ENCODE measurements around the gene SIAE.
"Not testable (repeated sequence)": the region's sequence is repeated elsewhere in the genome, so short reads cannot be mapped to it uniquely, and the experiment has no call there.

The SIAE gene

DNA sequence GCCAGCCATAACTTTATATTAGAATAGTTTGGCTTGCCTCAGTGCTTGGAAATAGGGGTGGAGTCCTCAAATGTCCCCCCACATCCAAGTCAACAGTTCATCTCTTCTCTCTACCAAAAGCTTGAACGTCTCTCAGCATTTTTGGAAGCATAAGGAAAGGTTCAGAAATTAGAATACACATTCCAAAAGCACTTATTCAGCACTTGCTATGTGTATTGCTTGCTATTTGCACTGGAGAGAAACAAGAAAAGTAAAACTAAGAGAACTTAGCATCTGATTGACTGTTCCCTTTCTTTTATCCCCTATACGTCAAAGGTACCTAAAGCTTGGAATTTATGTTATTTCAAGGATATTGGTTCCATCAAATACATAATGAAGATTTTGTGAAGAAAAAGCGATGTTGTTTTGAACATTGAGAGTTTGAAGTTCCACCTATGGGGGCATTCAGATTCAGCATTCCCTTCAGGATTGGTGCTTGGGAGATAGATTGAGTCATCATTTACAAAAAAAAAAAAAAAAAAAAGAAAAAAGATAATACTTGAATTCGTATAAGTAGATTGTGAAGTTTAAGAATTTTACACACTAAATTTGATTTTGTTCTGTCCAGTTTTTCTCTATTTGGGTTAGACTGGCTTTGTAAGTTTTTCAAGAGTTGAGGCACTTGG is 49.5 kb downstream of the SIAE start:
- peak; percentile 39 for DNase-seq (ENCODE audit: low read depth)

DNA sequence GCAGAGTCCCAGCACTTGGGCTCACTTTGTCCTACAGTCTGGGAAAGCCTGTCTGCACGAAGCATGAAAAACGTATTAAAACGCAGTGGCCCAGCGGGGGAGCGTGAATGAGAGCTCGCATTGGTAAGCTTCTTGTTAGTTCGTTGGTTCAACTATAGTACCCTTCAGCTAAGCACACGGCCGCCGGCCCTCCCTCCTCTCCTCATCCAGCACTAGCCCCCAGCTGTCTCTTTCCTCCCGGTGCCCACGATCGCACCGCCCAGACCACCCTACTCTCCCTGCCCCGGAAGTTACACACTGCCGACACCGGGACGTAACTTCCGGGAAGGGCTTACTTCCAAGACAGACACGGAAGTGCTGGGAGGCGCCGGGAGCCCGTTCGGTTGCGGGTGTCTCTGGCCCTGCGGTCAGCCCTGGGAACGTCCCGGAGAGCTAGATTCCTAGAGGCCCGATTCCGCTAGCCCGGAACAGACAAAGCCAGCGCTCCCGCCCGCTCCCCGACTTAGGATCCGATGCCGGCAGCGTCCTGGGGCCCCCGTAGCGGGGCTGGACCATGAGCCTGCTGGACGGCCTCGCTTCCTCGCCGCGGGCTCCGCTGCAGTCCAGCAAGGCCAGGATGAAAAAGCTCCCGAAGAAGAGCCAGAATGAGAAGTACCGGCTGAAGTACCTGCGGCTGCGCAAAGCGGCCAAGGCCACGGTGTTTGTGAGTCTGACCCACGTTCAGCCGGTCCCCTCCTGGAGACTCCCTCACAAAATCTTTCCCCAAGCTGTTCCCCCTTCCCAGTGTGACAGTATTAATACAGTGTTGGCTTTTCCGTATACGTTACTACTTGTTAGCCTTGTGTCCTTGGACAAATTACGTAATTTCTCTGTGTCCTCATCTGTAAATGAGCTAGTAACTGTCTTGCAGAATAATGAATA is 50.7 kb downstream of the SIAE start, which contains the start of gene TBRG1:
TSS of gene TBRG1 (plus strand) at position 334 of the 921 bp plus-strand sequence. CDS start at position 554, 220 bp downstream.
- peak; percentile 89 for DNase-seq (ENCODE audit: low read depth)

DNA sequence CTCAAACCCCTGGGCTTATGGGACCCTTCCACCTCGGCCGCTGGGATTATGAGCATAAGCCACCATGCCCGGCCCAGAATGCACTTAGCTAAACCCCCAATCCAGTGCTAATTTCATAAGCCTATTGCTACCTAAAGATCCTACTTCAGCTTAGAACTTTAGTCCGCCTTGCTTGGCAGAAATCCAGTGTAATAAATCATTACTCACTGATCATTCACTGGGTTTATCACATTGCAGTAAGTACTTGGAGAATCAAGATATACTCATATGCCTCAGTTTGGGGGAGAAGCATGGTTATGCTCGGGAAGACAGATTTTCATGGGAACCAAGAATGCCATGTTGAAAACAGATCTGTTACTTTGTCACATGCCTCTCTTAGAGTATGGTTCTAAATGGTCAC is 54.7 kb downstream of the SIAE start:
- no peak for DNase-seq (ENCODE audit: low read depth)

DNA sequence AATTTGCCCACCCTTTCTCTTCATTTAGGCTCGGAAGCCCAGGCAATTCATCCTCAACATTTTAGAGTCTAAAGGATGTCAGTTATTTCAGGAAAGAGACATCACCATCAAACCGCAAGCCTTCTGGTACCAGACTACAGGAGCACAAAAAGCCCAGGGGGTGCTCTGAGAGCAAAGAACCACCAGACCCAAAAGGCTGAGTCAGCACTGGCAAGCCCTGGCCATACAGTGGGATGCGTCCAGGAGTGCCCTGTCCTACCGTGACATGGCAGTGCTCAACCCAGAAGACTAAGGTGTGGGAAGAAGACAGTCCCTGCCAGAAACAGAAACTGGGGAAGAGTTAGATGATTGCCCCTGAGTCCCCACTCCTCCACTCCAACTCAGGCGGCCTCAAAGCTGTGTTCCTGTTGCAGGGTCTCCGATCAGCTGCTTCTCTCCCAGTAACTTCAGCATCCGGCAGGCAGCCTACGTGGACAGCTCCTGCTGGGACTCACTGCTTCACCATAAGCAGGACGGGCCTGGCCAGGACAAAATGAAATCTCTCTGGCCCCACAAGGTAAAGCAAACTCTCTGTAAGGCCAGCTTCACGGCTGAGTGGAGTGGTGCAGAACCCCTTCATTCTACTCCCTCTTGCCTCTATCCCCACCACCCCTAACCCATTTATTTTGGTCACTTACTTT is 60.8 kb downstream of the SIAE start:
- peak; percentile 31 for DNase-seq (ENCODE audit: low read depth)

DNA sequence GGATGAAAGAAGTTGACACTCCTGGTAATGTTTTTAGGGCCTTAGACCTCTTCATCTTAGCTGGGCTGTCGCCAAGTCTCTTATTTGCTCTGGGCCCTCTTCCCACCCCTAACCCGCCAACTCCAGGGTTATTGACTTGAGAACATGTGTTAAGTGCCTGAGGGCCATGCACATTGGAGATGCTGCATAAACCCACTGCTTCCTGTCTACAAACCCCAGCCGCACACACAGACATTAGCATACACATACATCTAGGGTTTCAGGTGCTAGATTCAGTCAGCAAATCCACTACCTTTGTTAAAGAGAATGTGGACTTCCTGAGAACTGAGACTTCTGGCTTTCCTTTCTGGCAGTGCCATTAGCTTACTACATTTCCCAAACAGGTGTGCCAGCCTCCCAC is 61.5 kb downstream of the SIAE start:
- no peak for DNase-seq (ENCODE audit: low read depth)

DNA sequence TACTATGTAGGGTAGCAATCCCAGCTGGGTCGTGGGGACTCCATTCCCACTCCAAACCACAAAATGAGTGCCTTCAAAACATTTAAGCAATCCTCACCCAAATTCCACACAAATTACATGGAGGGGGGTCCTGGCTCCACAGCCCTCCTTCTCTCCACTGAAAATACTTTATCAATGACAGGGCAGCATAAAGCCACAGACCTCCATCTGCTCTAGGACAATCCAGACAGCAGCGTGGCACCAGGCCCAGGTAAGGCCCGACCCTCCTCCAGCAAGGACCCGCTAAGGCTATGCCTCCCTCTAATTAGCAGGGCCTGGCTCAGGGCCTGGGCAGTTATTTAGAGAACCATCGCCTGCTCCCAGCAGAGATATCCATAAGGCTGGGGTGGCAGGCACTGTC is 62.5 kb downstream of the SIAE start, which contains the start of gene PANX3:
TSS of gene PANX3 (plus strand) at position 365 of the 400 bp plus-strand sequence. CDS start 129 bp downstream, outside the sequence.
- no peak for DNase-seq (ENCODE audit: low read depth)

DNA sequence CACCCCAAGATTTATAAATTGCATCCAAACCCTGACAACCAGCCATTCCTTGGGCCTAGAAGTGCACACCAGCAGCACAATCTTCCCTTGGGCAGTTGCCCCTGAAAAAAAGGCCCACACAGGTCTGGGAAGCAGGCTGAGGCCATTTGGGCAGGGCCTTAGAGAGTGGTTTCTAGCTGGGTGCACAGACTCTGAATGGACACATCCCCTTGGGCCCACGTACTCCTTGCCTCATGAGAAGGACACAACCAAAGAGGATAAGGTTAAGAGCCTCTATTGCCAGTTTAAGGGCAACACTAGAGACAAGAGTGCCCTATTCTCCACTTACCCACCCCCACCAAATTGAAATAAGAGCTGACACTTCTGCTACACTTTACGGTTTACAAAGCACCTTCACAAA is 63.2 kb downstream of the SIAE start:
- DNase-seq (ENCODE audit: low read depth) = no peak

DNA sequence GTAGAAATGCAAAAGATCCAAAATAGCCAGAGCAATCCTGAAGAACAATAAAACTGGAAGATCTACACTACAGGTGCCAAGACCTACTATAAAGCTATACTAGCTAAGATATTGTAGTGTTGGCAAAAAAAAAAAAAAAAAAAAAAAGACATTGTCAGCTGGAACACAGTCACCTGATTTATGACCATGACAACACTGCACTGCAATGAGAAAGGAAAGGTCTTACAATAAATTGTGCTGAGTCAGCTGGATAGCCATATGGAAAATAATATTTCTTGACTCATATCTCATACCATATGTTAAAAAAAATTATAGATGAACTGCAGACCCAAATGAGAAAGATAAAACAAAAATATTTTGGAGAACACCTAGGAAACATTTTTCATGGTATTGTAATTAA is 65.4 kb downstream of the SIAE start:
- no peak for DNase-seq (ENCODE audit: low read depth)

DNA sequence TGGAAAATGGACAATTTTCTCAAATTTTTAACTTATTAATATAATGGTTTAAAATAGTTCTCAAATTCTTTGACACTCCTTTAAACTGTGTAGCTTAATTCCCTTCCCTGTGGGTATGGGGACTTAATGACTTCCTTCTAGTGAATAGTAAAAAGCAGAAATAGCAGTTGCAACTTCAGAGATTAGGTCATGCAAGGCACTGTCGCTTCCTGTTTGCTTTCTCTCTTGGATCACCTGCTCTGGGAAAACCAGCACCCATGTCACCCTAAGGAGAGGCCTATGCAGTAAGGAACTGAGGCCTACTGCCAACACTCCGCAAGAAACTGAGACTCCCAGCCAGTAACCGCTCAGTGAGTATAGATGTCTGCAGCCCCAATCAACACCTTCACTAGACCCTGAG is 67.8 kb downstream of the SIAE start:
- no peak for DNase-seq (ENCODE audit: low read depth)

DNA sequence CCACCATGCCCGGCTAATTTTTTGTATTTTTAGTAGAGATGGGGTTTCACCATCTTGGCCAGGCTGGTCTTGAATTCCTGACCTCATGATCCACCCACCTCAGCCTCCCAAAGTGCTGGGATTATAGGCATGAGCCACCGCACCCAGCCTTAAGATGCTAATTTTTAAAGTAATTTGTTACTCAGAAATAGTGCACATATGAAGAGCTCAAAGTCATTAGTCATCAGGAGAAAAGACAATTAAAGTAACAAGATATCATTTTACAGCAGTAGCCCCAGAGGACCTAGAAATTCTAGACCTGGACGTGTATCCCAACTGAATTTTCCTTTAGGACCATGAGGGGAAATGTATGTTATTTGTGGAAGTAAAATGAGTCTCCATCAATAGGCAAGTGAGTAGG is 70.8 kb downstream of the SIAE start:
- not testable (repeated sequence) for DNase-seq (ENCODE audit: low read depth)

DNA sequence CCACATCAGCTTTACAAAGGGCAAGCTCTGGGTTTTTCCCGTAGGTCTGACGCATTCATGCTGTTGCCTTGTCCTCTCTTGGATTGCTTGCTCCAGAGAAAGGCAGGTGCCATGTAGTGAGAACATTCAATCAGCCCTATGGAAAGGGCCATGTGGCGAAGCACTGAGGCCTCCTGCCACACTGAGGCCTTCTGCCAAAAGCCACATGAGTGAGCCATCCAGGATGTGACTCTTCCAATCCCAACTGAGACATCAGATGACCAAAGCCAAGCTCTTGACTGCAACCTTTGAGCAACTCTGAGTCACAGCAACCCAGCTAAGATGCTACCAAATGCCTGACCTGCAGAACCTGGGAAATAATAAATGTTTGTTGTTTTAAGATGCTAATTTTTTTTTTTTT is 71.3 kb downstream of the SIAE start:
- no peak for DNase-seq (ENCODE audit: low read depth)

DNA sequence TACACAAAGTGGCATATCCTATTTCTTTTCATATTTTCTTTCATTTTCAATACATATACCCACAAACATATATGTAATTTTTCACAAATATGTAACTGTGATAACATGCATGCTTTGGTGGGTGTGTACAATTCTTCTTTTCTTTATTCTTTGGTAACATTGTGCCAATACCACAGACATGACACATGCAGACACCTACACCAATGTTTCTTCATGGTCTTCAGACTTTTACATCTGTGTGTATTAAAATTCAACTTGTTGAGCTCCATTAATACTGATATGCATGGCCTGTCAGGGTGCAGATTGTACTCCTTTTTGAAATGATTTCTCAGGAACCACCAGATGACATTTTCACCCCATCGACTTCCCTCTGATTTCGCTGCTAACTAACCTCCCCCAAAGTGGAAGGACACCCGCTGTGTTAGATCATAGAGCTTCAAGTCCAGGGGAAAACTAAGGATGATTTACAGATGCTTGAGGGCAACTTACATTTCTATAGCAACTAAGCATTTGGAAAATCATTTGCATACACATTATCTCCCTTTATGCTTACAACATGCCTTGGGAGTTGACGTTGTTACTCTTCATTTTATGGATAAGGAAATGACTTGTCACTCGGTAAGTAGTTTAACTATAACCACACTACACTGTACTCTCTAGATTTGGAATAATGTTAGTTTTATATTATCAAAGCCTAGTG is 72.8 kb downstream of the SIAE start:
- DNase-seq (ENCODE audit: low read depth) = no peak

DNA sequence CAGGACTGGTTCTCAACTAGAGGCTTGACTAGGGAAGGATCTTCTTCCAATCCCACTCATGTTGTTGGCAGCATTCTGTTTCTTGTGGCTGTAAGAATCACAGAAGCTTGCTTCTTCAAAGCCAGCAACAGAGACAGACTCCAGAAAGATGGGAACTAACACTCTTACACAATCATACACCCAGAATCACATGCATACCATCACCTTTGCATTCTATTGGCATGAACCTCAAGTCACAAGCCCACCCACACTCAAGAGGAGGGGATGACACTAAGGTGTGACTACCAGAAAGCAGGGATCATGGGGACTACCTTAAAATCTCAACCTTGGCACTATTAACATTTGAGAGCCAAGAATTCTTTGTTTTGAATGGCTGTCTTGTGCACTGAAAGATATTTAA is 75.9 kb downstream of the SIAE start:
- DNase-seq (ENCODE audit: low read depth) = no peak

DNA sequence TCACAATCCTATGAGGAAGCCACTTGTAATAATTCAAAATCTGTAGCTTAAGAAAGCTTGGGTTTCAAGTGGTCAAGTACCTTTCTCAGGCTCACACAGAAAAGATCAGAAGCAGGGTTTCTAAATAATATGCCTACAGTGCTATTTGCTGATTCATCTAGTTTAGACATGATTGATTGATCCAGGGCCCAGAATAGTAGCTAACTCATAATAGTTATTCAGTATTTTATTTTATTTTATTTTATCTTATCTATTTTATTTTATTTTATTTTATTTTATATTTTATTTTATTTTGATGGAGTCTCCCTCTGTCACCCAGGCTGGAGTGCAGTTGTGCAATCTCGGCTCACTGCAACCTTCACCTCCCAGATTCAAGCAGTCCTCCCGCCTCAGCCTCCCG is 78.2 kb downstream of the SIAE start:
- no peak for DNase-seq (ENCODE audit: low read depth)

DNA sequence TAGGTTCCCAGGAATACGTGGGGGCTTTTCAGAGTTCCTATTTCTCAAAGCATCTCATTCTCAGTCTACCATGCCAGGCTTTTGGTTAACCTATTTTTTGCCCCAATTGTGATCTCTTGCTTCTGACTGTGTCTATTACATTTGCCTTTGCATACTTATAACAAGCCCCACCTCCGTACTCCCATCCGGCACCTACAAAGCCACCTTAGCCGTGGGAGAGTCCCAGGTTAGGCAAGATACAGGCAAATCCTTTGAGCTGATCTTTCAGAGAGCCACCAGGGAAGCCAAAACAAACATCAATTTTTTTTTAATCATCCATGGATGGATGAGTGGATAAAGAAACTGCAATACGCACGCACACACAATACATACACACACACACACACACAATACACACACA is 80.9 kb downstream of the SIAE start:
- no peak for DNase-seq (ENCODE audit: low read depth)

DNA sequence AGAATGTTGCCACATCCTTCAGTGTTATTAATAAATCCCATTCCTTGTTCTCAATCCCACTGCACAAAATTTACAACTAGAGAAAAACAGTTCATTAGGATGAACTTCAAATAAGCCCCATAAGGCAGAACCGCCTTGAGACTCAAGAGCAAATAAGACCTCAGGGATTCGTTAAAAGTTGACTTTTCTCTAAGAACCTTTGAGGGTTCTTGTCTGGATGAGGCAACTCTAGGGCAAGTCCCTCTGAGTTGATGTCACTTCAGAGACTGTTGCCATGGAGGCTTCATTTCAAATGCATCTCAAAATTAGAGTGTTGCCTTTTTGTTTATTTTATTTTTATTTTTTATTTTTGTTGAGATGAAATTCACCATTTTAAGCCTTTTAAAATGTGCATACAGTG is 82.1 kb downstream of the SIAE start:
- no peak for DNase-seq (ENCODE audit: low read depth)

DNA sequence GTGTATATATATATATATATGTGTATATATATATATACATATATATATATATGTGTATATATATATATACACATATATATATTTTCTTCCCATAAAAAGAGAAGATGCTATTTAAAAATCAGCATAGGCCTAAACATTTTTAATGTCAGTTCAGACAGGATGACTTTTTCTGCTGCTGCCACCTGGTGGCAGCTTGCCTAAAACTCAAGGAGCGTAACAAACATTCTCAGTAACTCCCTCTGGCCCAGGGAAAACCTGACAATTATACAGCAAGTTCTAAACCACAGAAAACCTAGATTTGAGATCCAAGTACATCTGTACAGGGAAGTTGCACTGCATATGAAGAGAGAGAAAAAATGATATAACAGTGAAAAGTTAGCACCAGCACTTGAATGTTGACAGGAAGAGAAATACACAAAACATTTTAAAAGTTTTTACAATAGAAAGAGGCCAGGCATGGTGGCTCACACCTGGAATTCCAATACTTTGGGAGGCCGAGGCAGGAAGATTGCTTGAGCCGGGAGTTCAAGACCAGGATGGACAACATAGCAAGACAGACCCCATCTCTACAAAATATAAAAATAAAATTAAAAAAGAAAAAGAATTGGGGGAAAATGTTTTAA is 87.2 kb downstream of the SIAE start:
- DNase-seq (ENCODE audit: low read depth) = peak; percentile 67

DNA sequence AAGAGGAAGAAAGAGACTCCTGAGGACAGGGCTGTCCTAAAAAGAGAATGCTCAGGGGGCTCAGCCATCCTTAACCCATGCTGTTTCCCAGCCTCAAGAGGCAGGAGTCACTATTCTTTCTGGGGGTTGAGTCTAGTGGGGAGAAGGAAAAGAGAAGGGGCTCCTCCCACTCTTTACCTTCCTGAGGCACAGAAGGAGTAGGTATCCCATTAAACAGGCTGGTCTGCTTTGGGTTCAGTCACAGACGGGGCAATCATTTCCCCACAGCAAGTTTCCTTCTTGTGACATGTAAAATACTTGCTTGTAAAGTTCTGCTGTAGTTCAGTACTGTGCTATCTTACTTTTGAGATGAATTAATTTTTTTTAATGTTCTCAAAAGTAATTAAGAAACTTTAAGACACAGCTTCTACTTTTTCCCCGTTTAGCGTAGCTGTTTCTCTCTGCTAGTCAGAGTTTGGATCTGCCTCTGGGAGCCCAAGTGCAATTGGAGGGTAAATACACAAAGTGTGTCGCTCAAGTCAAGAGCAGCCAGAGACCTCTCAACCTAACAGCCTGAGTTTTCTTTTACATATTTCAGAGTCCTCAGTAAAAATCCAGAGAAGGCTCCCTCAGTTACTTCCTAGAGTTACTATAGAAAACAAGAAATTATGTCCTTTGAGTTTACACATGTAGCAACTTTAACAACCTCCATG is 88.7 kb downstream of the SIAE start:
- DNase-seq (ENCODE audit: low read depth) = no peak

DNA sequence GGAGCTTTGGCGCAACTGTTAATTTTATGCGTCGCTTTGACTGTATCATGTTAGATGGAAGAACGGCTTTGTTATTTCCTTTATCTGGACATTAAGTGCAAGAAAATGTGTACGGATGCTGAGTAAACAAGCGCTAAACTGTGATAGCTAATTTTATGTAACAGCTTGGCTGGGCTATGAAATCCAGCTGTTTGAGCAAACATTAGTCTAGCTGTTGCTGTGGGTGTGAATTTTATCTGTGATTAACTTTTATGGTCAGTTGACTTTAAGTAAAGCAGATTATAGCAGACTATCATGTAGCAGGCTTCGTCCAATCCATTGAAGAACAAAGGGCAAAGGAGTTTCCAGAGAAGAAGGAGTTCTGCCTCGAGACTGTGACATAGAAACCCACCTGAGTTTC is 89.8 kb downstream of the SIAE start:
- no peak for DNase-seq (ENCODE audit: low read depth)
